Calu3 (cell line): ENCODE results near the gene METAP2. TPM values are rescaled to one million over a fixed set of nuclear protein-coding genes. Genes with fewer than 3 reads are reported as not detected.
A peak's percentile ranks its signal among the peaks of the same experiment; 100 is the strongest.

Source experiments
- Bru-seq: library from RNA; stranded (reverse); fragments of 400-500 nt; gene quantifications from one replicate; lab custom pipeline; 2021; lab: Mats Ljungman, UMichigan
- BruChase-seq, 2 experiments: library from RNA; stranded (reverse); fragments of 400-500 nt; gene quantifications; one replicate each; lab custom pipeline; 2021; lab: Mats Ljungman, UMichigan
- BruUV-seq: library from RNA; stranded (reverse); fragments of 400-500 nt; replicated peaks from 2 replicates; lab custom pipeline; 2021; lab: Mats Ljungman, UMichigan
- CTCF ChIA-PET: fragments of 300-600 bp; sonication (Branson Sonifier 250); formaldehyde crosslinking; loops from one replicate; lab custom pipeline; 2022; ENCODE audit warnings: antibody characterized with exemption; lab: Charles Lee
- DNase-seq: peaks from one replicate; pipeline ENCODE4 v3.0.0; 2022
- H3K27ac Mint-ChIP-seq: one replicate; pipeline ENCODE4 v1.8.0; 2022; ENCODE audit warnings: mixed read lengths; ENCODE audit not compliant: unreplicated experiment
- H3K27me3 Mint-ChIP-seq: one replicate; pipeline ENCODE4 v1.8.0; 2022; ENCODE audit warnings: mixed read lengths; ENCODE audit not compliant: unreplicated experiment
- H3K36me3 Mint-ChIP-seq: one replicate; pipeline ENCODE4 v1.8.0; 2022; ENCODE audit warnings: mild to moderate bottlenecking, moderate library complexity, mixed read lengths; ENCODE audit not compliant: insufficient read depth, unreplicated experiment
- H3K4me1 Mint-ChIP-seq: one replicate; pipeline ENCODE4 v1.8.0; 2022; ENCODE audit warnings: mild to moderate bottlenecking, low read depth, mixed read lengths; ENCODE audit not compliant: unreplicated experiment
- H3K4me3 Mint-ChIP-seq: one replicate; pipeline ENCODE4 v1.8.0; 2022; ENCODE audit warnings: mild to moderate bottlenecking, low read depth, moderate library complexity, mixed read lengths; ENCODE audit not compliant: unreplicated experiment
- H3K9me3 Mint-ChIP-seq: one replicate; pipeline ENCODE4 v1.8.0; 2022; ENCODE audit warnings: low read depth, mixed read lengths; ENCODE audit not compliant: unreplicated experiment
- CTCF ChIP-seq: fragments of 200-600 bp; IDR thresholded peaks from one replicate; pipeline ENCODE4 v1.8.0; 2022; ENCODE audit warnings: antibody characterized with exemption; ENCODE audit not compliant: unreplicated experiment
- intact Hi-C: fragments of 100-400 bp; cut with micrococcal nuclease; formaldehyde crosslinking; loops from one replicate; pipeline ENCODE4 v1.10.0; 2022; ENCODE audit not compliant: unreplicated experiment
- long read RNA-seq: library from polyadenylated mRNA; stranded (forward); transcript quantifications from one replicate; pipeline ENCODE4 v2.0.0, GENCODE V29; 2022
- total RNA-seq: library from RNA; stranded (reverse); gene quantifications from 2 replicates; pipeline ENCODE4 v1.2.3, GENCODE V29; 2022

The METAP2 gene
- total RNA-seq (96.0 and 96.3 TPM in 2 replicates), Bru-seq, nascent RNA (percentile 96 among the genes with signal in this experiment), BruChase-seq, experiment 1, labeled RNA remaining after a 6-hour chase (percentile 92 among the genes with signal in this experiment), BruChase-seq, experiment 2, labeled RNA remaining after a 2-hour chase (percentile 89 among the genes with signal in this experiment)
- long read RNA-seq, transcript METAP2-202 (11 exons, 3,601 nt), result major isoform, 93 of 115 reads
- long read RNA-seq, transcript METAP2-210 (11 exons, 1,874 nt), result minor isoform, 11 of 115 reads
- long read RNA-seq, partial matches to known transcripts, result 7 of 115 reads
- long read RNA-seq, other reads (novel, unspliced or antisense), result 3 of 115 reads

GRCh38 chr12:95473884-95474659 is at the start of gene METAP2:
Gene METAP2, plus strand, starts transcription at chr12:95474152. Its CDS starts 28 bp downstream, at chr12:95474180.
- DNase-seq, result peak; percentile 98
- TSS peak; percentile 66 for BruUV-seq
- peaks cover 28% of the 10 kb centered on the region for H3K4me1 Mint-ChIP-seq
- intact Hi-C loops, result loop anchor here (1.0 to 5.0 kb wide), 2 partner anchors 137 to 376 kb away; no protein-coding TSS in a partner anchor
- CTCF ChIA-PET, result interaction anchor here (0.6 to 1.3 kb wide), 7 partner anchors 24 to 469 kb away, joined by 3 to 5 read pairs (median 3); partner anchors contain the start of genes AMDHD1 and NR2C1
- peak within 1 kb of the TSS; percentile 89 for H3K4me3 Mint-ChIP-seq
- H3K9me3 Mint-ChIP-seq, result no peaks in the 10 kb centered on the region
- peak within 1 kb of the TSS; percentile 97 for H3K27ac Mint-ChIP-seq
- no peaks in the 10 kb centered on the region for H3K27me3 Mint-ChIP-seq
- no peak for TF ChIP-seq CTCF
- peaks cover 39% of the 10 kb centered on the region for H3K36me3 Mint-ChIP-seq

- BruUV-seq, result no TSS peak
- Mint-ChIP-seq H3K9me3 (no peaks in the 10 kb centered on the region), H3K36me3 (no peaks in the 10 kb centered on the region), H3K4me3 (no peak overlapping the region), H3K27ac (no peak overlapping the region), H3K4me1 (peaks cover 10% of the 10 kb centered on the region), H3K27me3 (no peaks in the 10 kb centered on the region)
- DNase-seq, result peak; percentile 7
- CTCF ChIA-PET, result interaction anchor here (0.6 to 0.7 kb wide), 5 partner anchors 12 to 1995 kb away, joined by 3 to 5 read pairs (median 3); no protein-coding TSS in a partner anchor
- intact Hi-C loops, result no loop called here
- TF ChIP-seq CTCF, result no peak
Measured at GRCh38 chr12:95424271-95424994, 49.5 kb upstream of the METAP2 start.

GRCh38 chr12:95429172-95429510 is 44.8 kb upstream of the METAP2 start:
- TF ChIP-seq CTCF, result no peak
- intact Hi-C loops, result no loop called here
- H3K36me3 Mint-ChIP-seq, result no peaks in the 10 kb centered on the region
- CTCF ChIA-PET, result no interaction called here
- no TSS peak for BruUV-seq
- H3K27ac Mint-ChIP-seq, result no peak overlapping the region
- H3K9me3 Mint-ChIP-seq, result no peaks in the 10 kb centered on the region
- DNase-seq, result no peak
- H3K27me3 Mint-ChIP-seq, result peaks cover 20% of the 10 kb centered on the region
- H3K4me3 Mint-ChIP-seq, result no peak overlapping the region
- peaks cover 9% of the 10 kb centered on the region for H3K4me1 Mint-ChIP-seq

GRCh38 chr12:95431120-95431519 is 42.8 kb upstream of the METAP2 start:
- Mint-ChIP-seq H3K4me3 (no peak overlapping the region), H3K4me1 (no peaks in the 10 kb centered on the region), H3K27ac (no peak overlapping the region), H3K27me3 (peaks cover 20% of the 10 kb centered on the region), H3K9me3 (no peaks in the 10 kb centered on the region), H3K36me3 (no peaks in the 10 kb centered on the region)
- no peak for DNase-seq
- intact Hi-C loops, result no loop called here
- no TSS peak for BruUV-seq
- no peak for TF ChIP-seq CTCF
- CTCF ChIA-PET, result no interaction called here
